IMR-90 (cell line): ENCODE data around the gene RAI1. TPM values are rescaled to one million over a fixed set of nuclear protein-coding genes. Genes with fewer than 3 reads are reported as not detected.

Source experiments
- ATAC-seq: fragments of 200-7000 bp; cut with Tn5 transposase; 2 replicates; pipeline ENCODE4 v1.9.1; 2020; ENCODE audit warnings: low read depth, mild to moderate bottlenecking, moderate library complexity
- BruUV-seq: library from RNA; stranded (reverse); fragments of 400-500 nt; replicated peaks from 2 replicates; lab custom pipeline; 2021; lab: Mats Ljungman, UMichigan
- CTCF ChIA-PET: fragments of 300-600 bp; formaldehyde crosslinking; extraction: SDS; loops from one replicate; lab custom pipeline; 2021; ENCODE audit warnings: antibody characterized with exemption; lab: Yijun Ruan, JAX
- POLR2A ChIA-PET: fragments of 300-600 bp; sonication (Branson Sonifier 250); formaldehyde crosslinking; loops from one replicate; lab custom pipeline; 2022; ENCODE audit warnings: antibody characterized with exemption; ENCODE audit not compliant: unreplicated experiment; lab: Charles Lee
- DNase-seq: peaks from one replicate; pipeline ENCODE4 v3.0.0; 2013
- H2AFZ ChIP-seq: replicated peaks from 2 replicates; pipeline ENCODE3; 2013; ENCODE audit warnings: low read length, mild to moderate bottlenecking; ENCODE audit not compliant: poor library complexity
- H2AK5ac ChIP-seq: 2 replicates; pipeline ENCODE4 v1.6.1; 2013; ENCODE audit warnings: low read depth, low read length, inconsistent platforms
- H2AK9ac ChIP-seq: replicated peaks from 2 replicates; pipeline ENCODE3; 2013; ENCODE audit warnings: mild to moderate bottlenecking, low read depth, low read length, moderate library complexity; ENCODE audit not compliant: poor library complexity
- H2BK120ac ChIP-seq: 2 replicates; pipeline ENCODE4 v1.6.1; 2013; ENCODE audit warnings: low read depth, low read length, inconsistent platforms
- H2BK15ac ChIP-seq: 3 replicates; pipeline ENCODE4 v1.6.1; 2013; ENCODE audit warnings: low read depth, low read length, inconsistent platforms
- H2BK20ac ChIP-seq: 2 replicates; pipeline ENCODE4 v1.6.1; 2013; ENCODE audit warnings: low read depth, mild to moderate bottlenecking, inconsistent platforms, low read length, moderate library complexity
- H2BK5ac ChIP-seq: 2 replicates; pipeline ENCODE4 v1.6.1; 2013; ENCODE audit warnings: mild to moderate bottlenecking, low read depth, low read length, inconsistent platforms; ENCODE audit not compliant: poor library complexity, severe bottlenecking
- H3K14ac ChIP-seq: replicated peaks from 2 replicates; pipeline ENCODE4 v1.6.1; 2013; ENCODE audit warnings: low read depth, low read length, inconsistent platforms
- H3K18ac ChIP-seq: 2 replicates; pipeline ENCODE4 v1.6.1; 2013; ENCODE audit warnings: low read depth, low read length, control low read depth
- H3K23ac ChIP-seq: 2 replicates; pipeline ENCODE4 v1.6.1; 2013; ENCODE audit warnings: low read depth, low read length, inconsistent platforms
- H3K27ac ChIP-seq: 2 replicates; pipeline ENCODE4 v1.5.1; 2013; ENCODE audit warnings: mild to moderate bottlenecking, control low read depth, low read length; ENCODE audit not compliant: insufficient read depth
- H3K27me3 ChIP-seq: 2 replicates; pipeline ENCODE4 v1.6.1; 2013; ENCODE audit warnings: low read length; ENCODE audit not compliant: control insufficient read depth, insufficient read depth
- H3K36me3 ChIP-seq: 2 replicates; pipeline ENCODE4 v1.6.1; 2013; ENCODE audit warnings: low read length, mixed read lengths; ENCODE audit not compliant: control insufficient read depth, insufficient read depth
- H3K4ac ChIP-seq: 2 replicates; pipeline ENCODE4 v1.6.1; 2013; ENCODE audit warnings: low read depth, low read length, inconsistent platforms
- H3K4me1 ChIP-seq: 2 replicates; pipeline ENCODE4 v1.6.1; 2013; ENCODE audit warnings: low read length, mixed read lengths; ENCODE audit not compliant: control insufficient read depth, insufficient read depth
- H3K4me2 ChIP-seq: 2 replicates; pipeline ENCODE4 v1.6.1; 2013; ENCODE audit warnings: low read depth, mild to moderate bottlenecking, control low read depth, low read length, moderate library complexity
- H3K4me3 ChIP-seq: 2 replicates; pipeline ENCODE4 v1.5.1; 2013; ENCODE audit warnings: low read depth, mild to moderate bottlenecking, control low read depth, low read length, moderate library complexity; ENCODE audit not compliant: insufficient read depth
- H3K56ac ChIP-seq: 2 replicates; pipeline ENCODE4 v1.6.1; 2013; ENCODE audit warnings: low read length, inconsistent platforms; ENCODE audit not compliant: insufficient read depth; ENCODE audit errors: extremely low read depth
- H3K79me1 ChIP-seq, 2 experiments: 2 replicates each; pipeline ENCODE4 v1.6.1; 2013; ENCODE audit warnings: low read length in 2 of 2, inconsistent platforms in 1 of 2, low read depth in 1 of 2
- H3K9ac ChIP-seq: 2 replicates; pipeline ENCODE4 v1.6.1; 2013; ENCODE audit warnings: low read depth, low read length, control low read depth
- H3K9me1 ChIP-seq: 2 replicates; pipeline ENCODE4 v1.6.1; 2013; ENCODE audit warnings: low read length, inconsistent platforms; ENCODE audit not compliant: insufficient read depth
- H3K9me3 ChIP-seq: 2 replicates; pipeline ENCODE4 v1.6.1; 2013; ENCODE audit warnings: low read length; ENCODE audit not compliant: control insufficient read depth, insufficient read depth
- H4K20me1 ChIP-seq: 2 replicates; pipeline ENCODE4 v1.6.1; 2013; ENCODE audit warnings: low read length, inconsistent platforms; ENCODE audit not compliant: insufficient read depth
- H4K5ac ChIP-seq: 2 replicates; pipeline ENCODE4 v1.6.1; 2013; ENCODE audit warnings: mild to moderate bottlenecking, low read depth, low read length, control low read depth
- H4K8ac ChIP-seq, 2 experiments: 2 replicates each; pipeline ENCODE4 v1.6.1; 2013; ENCODE audit warnings: low read depth in 2 of 2, low read length in 2 of 2, control low read depth in 1 of 2, inconsistent platforms in 1 of 2
- H4K91ac ChIP-seq: 2 replicates; pipeline ENCODE4 v1.6.1; 2013; ENCODE audit warnings: low read depth, low read length, inconsistent platforms; ENCODE audit not compliant: insufficient read depth
- MAFK ChIP-seq: IDR thresholded peaks from 2 replicates; pipeline ENCODE4 v1.6.1; 2012; ENCODE audit warnings: low read depth, low read length, improper control_type of control experiment
- MXI1 ChIP-seq: IDR thresholded peaks from 2 replicates; pipeline ENCODE4 v1.6.1; 2012; ENCODE audit warnings: low read depth, mild to moderate bottlenecking, low read length, moderate library complexity, borderline replicate concordance
- NFE2L2 ChIP-seq: fragments of 150-350 bp; IDR thresholded peaks from 2 replicates; pipeline ENCODE4 v1.6.1; 2016; ENCODE audit warnings: low read depth, mild to moderate bottlenecking, low read length
- POLR2A ChIP-seq: IDR thresholded peaks from 2 replicates; pipeline ENCODE4 v1.6.1; 2012; ENCODE audit warnings: mild to moderate bottlenecking, low read depth, low read length
- WGBS, 2 experiments: methylation state at CpG; one replicate each; pipeline versions ENCODE4 v1.1.5 to v1.1.7; 2013; ENCODE audit warnings: missing lambda C conversion rate in 2 of 2; ENCODE audit not compliant: insufficient read length in 1 of 2; ENCODE audit errors: extremely low coverage in 2 of 2; 5-methylcytosine and 5-hydroxymethylcytosine counted together
- dilution Hi-C: fragments of 300-500 bp; cut with HindIII; formaldehyde crosslinking; loops from one replicate; pipeline ENCODE4 v1.14.3; 2018; ENCODE audit warnings: low sequenced_read_pairs; ENCODE audit not compliant: unreplicated experiment
- in situ Hi-C: fragments of 300-500 bp; cut with MboI; formaldehyde crosslinking; loops from 3 replicates; pipeline ENCODE4 v1.14.3; 2019; ENCODE audit warnings: low sequenced_read_pairs, inconsistent platforms, mixed read lengths
- intact Hi-C: fragments of 100-400 bp; cut with micrococcal nuclease; formaldehyde crosslinking; loops from 2 replicates; pipeline ENCODE4 v1.10.0; 2022
- polyA plus RNA-seq, 3 experiments: library from polyadenylated mRNA; depleted of rRNA; stranded (reverse); fragments of >200 nt; gene quantifications; 2 replicates each; pipeline ENCODE4 v1.2.3, GENCODE V29; 2012; ENCODE audit warnings: low replicate concordance in 1 of 3
- total RNA-seq: library from RNA; depleted of rRNA; stranded (reverse); fragments of >200 nt; gene quantifications from 2 replicates; pipeline ENCODE4 v1.2.3, GENCODE V29; 2012

The RAI1 gene
- total and polyA plus RNA-seq, 2 of the 4 experiments (the other 2 are of a cell fraction): 1.8 to 10.5 TPM

GRCh38 chr17:17837966-17838962 is 157.0 kb downstream of the RAI1 start:
- H3K18ac ChIP-seq: peak overlapping the region; percentile 70
- peaks cover 44% of the 10 kb centered on the region for H3K4me1 ChIP-seq
- H2BK5ac ChIP-seq: peak overlapping the region; percentile 80
- DNase-seq: peak; percentile 24
- H4K8ac ChIP-seq: peak overlapping the region; percentile 52 to 75; a peak in 3 of 4 replicates
- H3K27ac ChIP-seq: peak overlapping the region; percentile 94
- peak overlapping the region; percentile 92; the same call in 2 of the 3 replicates for H2BK15ac ChIP-seq
- peak overlapping the region; percentile 90 for H4K91ac ChIP-seq
- no peak overlapping the region for H3K56ac ChIP-seq
- H3K23ac ChIP-seq: peak overlapping the region; percentile 52
- peaks cover 28% of the 10 kb centered on the region for H3K9me1 ChIP-seq
- peak overlapping the region; percentile 87 for H2BK20ac ChIP-seq
- H3K9me3 ChIP-seq: no peaks in the 10 kb centered on the region
- H3K36me3 ChIP-seq: 0 out of 2 replicates have a peak, but pooled peaks cover 2% of the 10 kb centered on the region
- CTCF ChIA-PET: no interaction called here
- H3K79me1 ChIP-seq: peaks cover 11 to 56% of the 10 kb centered on the region in 2 experiments; a peak in 3 of 4 replicates
- peak overlapping the region; percentile 83 for H2AK9ac ChIP-seq
- in situ Hi-C loops: no loop called here
- ATAC-seq: no peak
- BruUV-seq: no TSS peak
- H2BK120ac ChIP-seq: peak overlapping the region; percentile 94
- peak overlapping the region; percentile 44 for H3K9ac ChIP-seq
- intact Hi-C loops: no loop called here
- H4K20me1 ChIP-seq: peaks cover 22% of the 10 kb centered on the region; the same call in 1 of the 2 replicates
- TF ChIP-seq MAFK (no peak), POLR2A (peak; percentile 45; the same call in 1 of the 2 replicates), NFE2L2 (no peak), MXI1 (no peak)
- H3K14ac ChIP-seq: peak overlapping the region; percentile 53
- no peak overlapping the region for H3K4me3 ChIP-seq
- POLR2A ChIA-PET: no interaction called here
- peak overlapping the region; percentile 84 for H3K4ac ChIP-seq
- H2AFZ ChIP-seq: peak overlapping the region; percentile 86
- H3K4me2 ChIP-seq: peak overlapping the region; percentile 21; the same call in 1 of the 2 replicates
- no CpG with 5 or more reads among the region's 11 CpGs for WGBS, 2 experiments
- peak overlapping the region; percentile 97 for H2AK5ac ChIP-seq
- H3K27me3 ChIP-seq: no peaks in the 10 kb centered on the region
- peak overlapping the region; percentile 69 for H4K5ac ChIP-seq
- dilution Hi-C loops: no loop called here
